ENCODE data around the gene NUCB2.

- TF ChIP-seq POLR2A (IDR thresholded peaks at IDR 0.05; ENCODE audit: low read length) (no peak), GATA1 (IDR thresholded peaks at IDR 0.05; ENCODE audit: low read depth, low read length) (no peak)
Measured at GRCh38 chr11:17351172-17351509, 74.6 kb downstream of the NUCB2 start.
